Aorta (tissue), 5 donors: ENCODE measurements around the gene MAPK8IP3. TPM values are rescaled to one million over a fixed set of nuclear protein-coding genes. Genes with fewer than 3 reads are reported as not detected.

Experiments
- ATAC-seq: fragments of 200-7000 bp; cut with Tn5 transposase; one replicate; pipeline ENCODE4 v1.9.1; 2022; ENCODE audit warnings: moderate library complexity; ENCODE audit not compliant: low FRiP score
- DNase-seq, 2 donors: peaks; one replicate each; pipeline ENCODE4 v3.0.0-alpha.2; 2020
- H3K27ac ChIP-seq, 2 donors: one replicate each; pipeline ENCODE4 v1.5.1; 2013; ENCODE audit warnings: low read length in 2 of 2, mild to moderate bottlenecking in 2 of 2, moderate library complexity in 2 of 2, control low read depth in 1 of 2, inconsistent platforms in 1 of 2, low read depth in 1 of 2
- H3K27me3 ChIP-seq, 2 donors: one replicate each; pipeline ENCODE4 v1.6.1; 2013; ENCODE audit warnings: control low read depth in 1 of 2, low read length in 1 of 2, mild to moderate bottlenecking in 1 of 2, moderate library complexity in 1 of 2; ENCODE audit not compliant: insufficient read depth in 2 of 2, control insufficient read depth in 1 of 2
- H3K36me3 ChIP-seq, 2 donors: one replicate each; pipeline ENCODE4 v1.6.1; 2013; ENCODE audit warnings: control low read depth in 1 of 2, low read length in 1 of 2, mild to moderate bottlenecking in 1 of 2; ENCODE audit not compliant: insufficient read depth in 2 of 2, control insufficient read depth in 1 of 2
- H3K4me1 ChIP-seq, 2 donors: one replicate each; pipeline ENCODE4 v1.6.1; 2013; ENCODE audit warnings: low read length in 2 of 2, control low read depth in 1 of 2, mild to moderate bottlenecking in 1 of 2, moderate library complexity in 1 of 2; ENCODE audit not compliant: insufficient read depth in 2 of 2, control insufficient read depth in 1 of 2
- H3K4me3 ChIP-seq, 2 donors: one replicate each; pipeline ENCODE4 v1.5.1; 2013; ENCODE audit warnings: low read length in 2 of 2, control low read depth in 1 of 2, mild to moderate bottlenecking in 1 of 2
- H3K9me3 ChIP-seq: one replicate; pipeline ENCODE4 v1.6.1; 2013; ENCODE audit warnings: mild to moderate bottlenecking, low read length; ENCODE audit not compliant: control insufficient read depth
- WGBS, 2 donors: extraction: QIAGEN DNeasy Blood & Tissue Kit; methylation state at CpG; one replicate each; pipeline ENCODE4 v1.1.7; 2013; 5-methylcytosine and 5-hydroxymethylcytosine counted together
- intact Hi-C, 2 donors: fragments of 100-400 bp; cut with DNase I; formaldehyde crosslinking; loops; one replicate each; pipeline versions ENCODE4 v1.14.2 to v1.15.0; 2022
- polyA plus RNA-seq, 2 donors: library from polyadenylated mRNA; stranded (reverse); fragments of 200-250 nt; gene quantifications; one replicate each; pipeline ENCODE4 v1.2.3, GENCODE V29; 2013
- total RNA-seq, 2 donors: library from RNA; stranded (reverse); fragmentation: NEBNext Ultra II Directional; extraction: Animal tissue kit (Norgen Biotek cat#: 25700); gene quantifications; one replicate each; pipeline ENCODE4 v1.2.1, GENCODE V29; 2021
- donor health status: healthy with polysubstance abuse.
- donor health status: Bipolar disorder and iron deficiency.
- donor health status: DM: no; HTN: no; CAD: no.
- donor health status: DM: no; HTN: no; CAD: no.
- donor health status: DM: yes; HTN: yes; CAD: no.

MAPK8IP3 gene
- total and polyA plus RNA-seq, 4 donors, result 20.8 to 122 (median 84.2) TPM

DNA sequence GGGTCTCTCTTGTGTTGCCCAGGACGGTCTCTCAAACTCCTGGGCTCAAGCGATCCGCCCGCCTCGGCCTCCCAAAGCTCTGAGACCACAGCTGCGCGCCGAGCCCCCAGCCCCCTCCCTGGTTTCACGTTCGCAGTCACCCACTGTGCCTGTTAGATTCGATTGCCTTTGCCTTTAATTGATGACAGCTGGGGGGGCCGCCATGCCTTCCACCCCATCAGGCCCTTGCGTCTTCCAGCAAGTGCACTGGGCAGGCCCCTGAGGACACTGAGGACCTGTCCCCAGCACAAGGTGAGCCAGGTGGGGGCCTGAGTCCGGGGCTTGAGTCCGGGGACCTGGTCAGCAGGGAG lies 84.2 kb downstream of the MAPK8IP3 start:
- Histone ChIP-seq H3K27me3 (no peaks in the 10 kb centered on the region), H3K27ac (no peak overlapping the region), H3K9me3 (no peaks in the 10 kb centered on the region), H3K4me1 (no peaks in the 10 kb centered on the region), H3K4me3 (no peak overlapping the region), H3K36me3 (no peaks in the 10 kb centered on the region)
- 93% methylated on average over 15 of the region's 15 CpGs for WGBS, 2 donors
- ATAC-seq (no peak), DNase-seq (peak; percentile 42 to 57)
- intact Hi-C loops, result no loop called here

- Histone ChIP-seq H3K9me3 (no peaks in the 10 kb centered on the region), H3K27ac (no peak overlapping the region), H3K27me3 (no peaks in the 10 kb centered on the region), H3K36me3 (no peaks in the 10 kb centered on the region), H3K4me1 (no peaks in the 10 kb centered on the region), H3K4me3 (no peak overlapping the region)
- DNase-seq (peak; percentile 42 to 61), ATAC-seq (no peak)
- intact Hi-C loops, result no loop called here
- 94% methylated on average over 38 to 44 of the region's 44 CpGs for WGBS, 2 donors
Measured at GRCh38 chr16:1790611-1791255, 84.7 kb downstream of the MAPK8IP3 start.

DNA sequence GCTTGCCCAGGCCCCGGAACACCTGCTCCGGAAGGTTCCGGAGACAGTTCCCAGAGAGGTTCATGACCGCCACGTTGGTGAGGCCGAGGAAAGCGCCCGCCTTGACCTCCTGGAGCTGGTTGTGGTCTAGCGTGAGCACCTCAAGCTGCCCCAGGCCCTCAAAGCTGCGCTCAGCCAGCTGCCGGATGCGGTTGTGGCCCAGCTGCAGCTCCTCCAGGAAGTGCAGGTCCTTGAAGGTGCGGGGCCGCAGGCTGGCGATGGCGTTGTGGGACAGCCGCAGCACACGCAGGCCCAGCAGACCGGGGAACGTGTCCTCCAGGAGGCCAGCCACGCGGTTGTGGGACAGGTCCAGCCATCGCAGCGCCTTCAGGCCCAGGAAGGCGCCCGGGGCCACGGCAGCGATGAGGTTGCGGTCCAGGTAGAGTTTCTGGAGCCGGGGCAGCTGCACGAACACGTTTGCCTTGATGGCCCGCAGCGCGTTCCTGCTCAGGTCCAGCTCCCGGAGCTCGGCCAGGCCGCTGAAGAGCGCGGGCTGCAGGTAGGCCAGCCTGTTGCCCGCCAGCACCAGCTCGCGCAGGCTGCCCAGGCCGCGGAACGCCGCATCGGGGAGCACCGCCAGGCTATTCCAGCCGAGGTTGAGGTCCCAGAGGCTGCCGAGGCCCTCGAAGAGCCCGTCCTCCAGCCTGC lies 85.4 kb downstream of the MAPK8IP3 start:
- H3K9me3 ChIP-seq, result no peaks in the 10 kb centered on the region
- H3K36me3 ChIP-seq, result no peaks in the 10 kb centered on the region
- H3K4me1 ChIP-seq, result no peaks in the 10 kb centered on the region
- no peaks in the 10 kb centered on the region for H3K27me3 ChIP-seq
- intact Hi-C loops, result no loop called here
- DNase-seq (peak; percentile 45 to 73), ATAC-seq (no peak)
- whole genome bisulfite sequencing, 2 donors, result 94 to 95% methylated on average over 48 to 53 of the region's 53 CpGs
- H3K4me3 ChIP-seq, result no peak overlapping the region
- H3K27ac ChIP-seq, result no peak overlapping the region

DNA sequence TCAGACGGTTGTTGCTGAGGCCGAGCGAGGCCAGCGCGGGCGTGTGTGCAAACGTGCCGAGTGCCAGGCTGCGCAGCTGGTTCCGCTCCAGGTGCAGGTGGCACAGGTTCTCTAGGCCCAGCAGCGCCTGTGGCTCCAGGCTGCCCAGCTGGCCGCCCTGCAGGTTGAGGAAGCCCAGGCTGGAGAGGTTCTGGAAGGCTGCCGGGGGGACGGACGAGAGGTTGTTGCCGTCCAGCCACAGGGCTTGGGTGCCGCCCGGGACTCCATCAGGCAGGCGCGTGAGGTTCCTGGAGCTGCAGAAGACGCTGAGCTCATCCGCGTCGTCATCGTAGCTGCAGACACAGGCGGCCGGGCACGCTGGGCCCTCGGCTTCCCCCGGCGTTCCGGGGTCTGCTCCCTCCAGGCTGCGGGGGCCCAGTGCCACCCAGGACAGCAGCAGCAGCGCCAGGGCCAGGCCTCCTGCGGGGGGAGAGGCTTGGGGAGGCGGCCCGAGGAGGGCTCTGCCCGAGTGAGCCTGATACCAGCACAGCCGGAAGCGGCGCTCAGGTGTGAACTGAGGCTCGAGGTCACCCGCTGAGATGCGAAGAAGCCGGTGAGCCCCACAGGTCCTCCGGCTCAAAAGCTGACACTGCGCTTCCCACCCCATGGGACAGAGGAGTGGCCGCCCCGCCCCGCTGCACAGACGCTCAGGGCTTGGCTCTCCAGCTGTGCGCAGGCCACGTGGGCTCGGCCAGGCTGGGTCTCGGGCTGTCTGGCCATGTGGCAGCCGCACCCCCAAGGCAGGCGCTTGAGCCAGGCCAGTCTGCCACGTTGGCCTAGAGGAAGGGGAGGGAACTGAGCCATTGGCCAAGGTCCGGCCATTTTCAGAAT lies 86.2 kb downstream of the MAPK8IP3 start:
- Histone ChIP-seq H3K36me3 (no peaks in the 10 kb centered on the region), H3K9me3 (no peaks in the 10 kb centered on the region), H3K4me1 (no peaks in the 10 kb centered on the region), H3K27me3 (no peaks in the 10 kb centered on the region), H3K4me3 (no peak overlapping the region), H3K27ac (no peak overlapping the region)
- DNase-seq (peak; percentile 41 to 76), ATAC-seq (no peak)
- intact Hi-C loops, result no loop called here
- 84 to 85% methylated on average over 57 to 59 of the region's 59 CpGs for WGBS, 2 donors

DNA sequence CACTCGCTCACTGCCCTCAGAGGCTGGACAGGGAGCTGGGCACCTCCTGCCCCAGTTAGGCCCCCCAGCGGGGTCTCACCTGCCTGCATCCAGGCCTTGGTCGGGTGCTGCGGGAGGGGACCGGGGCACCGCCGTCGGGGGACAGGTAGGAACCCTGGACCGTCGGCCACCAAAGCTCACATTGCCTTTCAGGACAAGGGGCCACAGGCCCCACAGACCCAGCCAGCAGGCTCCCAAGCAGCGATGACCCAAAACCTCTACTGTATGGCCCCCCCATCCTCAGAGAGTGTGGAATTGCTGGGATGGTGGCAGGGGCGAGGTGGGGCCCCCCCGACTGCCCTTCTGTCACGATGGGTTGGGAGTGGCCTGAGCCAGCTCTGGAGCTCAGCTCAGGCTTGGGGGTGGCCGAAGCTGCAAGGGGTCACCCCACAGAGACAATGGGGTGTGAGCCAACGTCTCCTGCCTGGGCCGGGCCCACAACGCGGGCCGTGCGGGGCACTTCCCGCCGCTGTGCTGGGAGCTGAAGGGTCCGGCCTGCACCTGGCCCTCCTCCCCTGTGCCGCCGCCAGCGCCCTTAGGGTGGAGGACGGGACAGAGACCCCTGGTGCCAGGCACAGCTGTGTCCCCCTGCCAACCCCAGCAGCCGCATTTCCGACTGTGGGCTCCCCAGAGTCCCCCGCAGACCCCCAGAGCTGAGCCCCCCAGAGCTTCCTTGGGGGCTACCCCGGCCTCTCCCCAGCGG lies 87.0 kb downstream of the MAPK8IP3 start:
- H3K27ac ChIP-seq, result no peak overlapping the region
- H3K4me1 ChIP-seq, result no peaks in the 10 kb centered on the region
- ATAC-seq (no peak), DNase-seq (peak; percentile 45 to 73)
- intact Hi-C loops, result no loop called here
- no peaks in the 10 kb centered on the region for H3K27me3 ChIP-seq
- peaks cover under 1% of the 10 kb centered on the region for H3K9me3 ChIP-seq
- 86 to 89% methylated on average over 28 to 33 of the region's 33 CpGs for WGBS, 2 donors
- no peak overlapping the region for H3K4me3 ChIP-seq
- H3K36me3 ChIP-seq, result no peaks in the 10 kb centered on the region

DNA sequence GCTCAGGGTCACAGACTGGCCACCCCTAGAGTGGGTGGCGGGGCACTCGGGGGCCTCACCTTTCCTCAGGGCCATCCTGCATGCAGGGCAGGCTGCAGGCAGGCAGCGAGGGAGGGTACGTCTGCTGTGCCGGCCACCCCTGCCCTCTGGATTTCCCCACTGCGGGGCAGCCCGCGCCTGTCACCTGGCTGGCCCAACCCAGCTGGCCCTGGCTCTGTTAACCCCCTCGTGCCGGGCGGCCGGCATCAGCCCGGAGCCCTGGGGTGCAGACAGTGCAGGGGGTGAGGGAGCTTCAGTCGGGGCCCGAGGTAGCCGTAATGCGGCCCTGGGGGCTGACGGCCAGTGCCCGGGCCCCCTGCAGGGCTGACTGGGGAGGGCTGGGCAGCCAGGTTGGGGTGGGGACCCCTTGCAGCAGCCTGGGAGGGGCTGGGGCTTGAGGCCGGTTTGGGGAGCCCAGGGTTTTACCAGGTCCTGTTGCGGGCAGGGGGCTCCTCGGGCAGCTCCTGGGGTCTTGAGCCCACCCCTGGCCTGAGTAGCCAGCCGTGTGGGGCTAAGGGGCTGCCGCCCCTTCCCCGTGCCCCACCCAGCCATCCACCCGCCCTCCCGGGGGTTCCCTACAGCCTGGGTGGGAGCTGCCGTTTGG lies 87.7 kb downstream of the MAPK8IP3 start, which contains the start of gene IGFALS:
Gene IGFALS (minus strand): TSS at position 128 of the 643 bp plus-strand sequence. CDS start 53 bp downstream, at position 75.
- Histone ChIP-seq H3K4me1 (no peaks in the 10 kb centered on the region), H3K27ac (no peak within 1 kb of the TSS), H3K4me3 (no peak within 1 kb of the TSS), H3K27me3 (no peaks in the 10 kb centered on the region), H3K9me3 (peaks cover 2% of the 10 kb centered on the region), H3K36me3 (no peaks in the 10 kb centered on the region)
- intact Hi-C loops, result no loop called here
- ATAC-seq (no peak), DNase-seq (peak in 1 of 2 donors; percentile 72)
- 59 to 60% methylated on average over 21 to 28 of the region's 28 CpGs for WGBS, 2 donors

DNA sequence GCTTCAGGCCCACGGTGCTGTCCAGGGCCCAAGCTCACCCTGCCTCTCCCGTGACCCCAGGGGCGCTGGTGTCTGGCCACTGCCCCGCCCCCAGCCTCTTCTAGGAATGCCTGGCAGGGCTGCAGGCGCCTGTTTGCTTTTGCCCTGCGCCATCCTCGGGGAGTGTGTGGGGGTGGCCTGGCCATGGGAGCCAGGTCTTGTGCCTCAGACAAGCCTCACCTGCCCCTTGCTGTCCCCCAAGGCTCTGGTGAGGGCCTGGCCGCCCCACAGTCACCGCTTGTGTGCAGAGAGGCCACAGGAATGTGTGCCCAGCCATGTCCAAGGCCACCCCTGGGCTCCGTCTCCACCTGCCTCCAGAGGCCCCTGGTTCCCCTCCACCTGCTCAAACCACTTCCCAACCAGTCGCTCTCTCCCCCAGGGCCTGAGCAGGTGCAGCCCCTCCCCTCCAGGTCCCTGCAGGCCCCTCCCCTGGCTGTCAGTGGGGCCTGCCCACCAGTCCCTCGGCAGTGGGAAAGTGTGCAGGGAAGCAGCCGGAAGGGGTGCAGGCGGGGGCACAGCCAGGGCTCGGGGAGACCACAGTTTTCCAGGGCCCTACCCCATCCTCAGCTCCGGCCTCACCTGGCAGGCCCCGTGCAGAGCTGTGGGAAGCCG lies 88.4 kb downstream of the MAPK8IP3 start:
- ATAC-seq (no peak), DNase-seq (peak in 1 of 2 donors; percentile 70)
- Histone ChIP-seq H3K27me3 (no peaks in the 10 kb centered on the region), H3K9me3 (peaks cover 2% of the 10 kb centered on the region), H3K4me1 (no peaks in the 10 kb centered on the region), H3K4me3 (no peak overlapping the region), H3K27ac (no peak overlapping the region), H3K36me3 (no peaks in the 10 kb centered on the region)
- intact Hi-C loops, result no loop called here
- WGBS, 2 donors, result 47 to 56% methylated on average over 18 of the region's 18 CpGs
